HG02884 (cell line): ENCODE results near the gene CYP4F12.
"Not testable (repeated sequence)": the region's sequence is repeated elsewhere in the genome, so short reads cannot be mapped to it uniquely, and the experiment has no call there.

ENCODE experiments used
- ATAC-seq: cut with Tn5 transposase; IDR thresholded peaks from one replicate; pipeline ENCODE4 v1.9.1; 2021; ENCODE audit warnings: mild to moderate bottlenecking, moderate library complexity; ENCODE audit not compliant: unreplicated experiment

CYP4F12 gene

GRCh38 chr19:15649526-15649925 lies 23.4 kb upstream of the CYP4F12 start:
- no peak for ATAC-seq

GRCh38 chr19:15650123-15650522 lies 22.8 kb upstream of the CYP4F12 start:
- not testable (repeated sequence) for ATAC-seq

- no peak for ATAC-seq
Measured at GRCh38 chr19:15651791-15652190, 21.1 kb upstream of the CYP4F12 start.

DNA sequence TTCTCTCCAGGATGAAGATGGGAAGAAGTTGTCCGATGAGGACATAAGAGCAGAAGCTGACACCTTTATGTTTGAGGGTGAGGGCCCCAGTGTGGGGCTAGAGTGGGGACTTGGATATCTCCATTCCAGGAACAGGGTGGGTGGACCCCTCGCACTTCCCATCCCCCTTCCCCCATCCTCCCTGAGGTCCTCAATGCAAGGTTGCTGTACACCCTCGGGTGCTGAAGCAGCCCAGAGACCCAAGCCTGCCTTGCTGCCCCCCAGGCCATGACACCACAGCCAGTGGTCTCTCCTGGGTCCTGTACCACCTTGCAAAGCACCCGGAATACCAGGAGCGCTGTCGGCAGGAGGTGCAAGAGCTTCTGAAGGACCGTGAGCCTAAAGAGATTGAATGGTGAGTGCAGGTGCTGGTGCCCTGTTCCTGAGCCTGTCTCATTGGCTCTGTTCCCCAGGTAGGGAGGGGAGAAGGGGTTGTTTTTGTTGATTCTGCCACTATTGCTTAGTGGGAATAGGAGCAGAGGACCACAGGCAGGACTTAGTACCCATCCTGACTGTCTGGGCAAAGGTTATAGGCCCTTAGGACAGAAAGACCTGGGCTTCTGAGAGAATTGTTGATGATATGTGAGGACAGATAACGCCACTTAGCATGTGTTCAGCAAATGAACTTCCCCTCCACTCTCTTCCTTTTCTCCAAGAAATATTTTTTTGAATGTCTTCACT lies 20.2 kb upstream of the CYP4F12 start:
- ATAC-seq, result no peak

DNA sequence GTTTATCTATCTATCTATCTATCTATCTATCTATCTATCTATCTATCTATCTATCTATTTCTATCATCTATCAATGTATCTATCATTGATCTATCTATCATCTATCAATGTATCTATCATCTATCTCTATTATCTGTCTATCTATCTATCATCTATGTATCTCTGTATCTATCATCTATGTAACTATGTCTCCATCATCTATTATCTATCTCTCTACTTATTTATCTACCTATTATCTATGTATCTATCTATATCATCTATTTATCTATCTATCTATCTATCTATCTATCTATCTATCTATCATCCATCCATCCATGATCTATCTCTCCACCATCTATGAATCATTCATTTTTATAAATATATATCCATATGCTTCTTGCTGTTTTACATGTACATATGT lies 16.4 kb upstream of the CYP4F12 start:
- no peak for ATAC-seq

DNA sequence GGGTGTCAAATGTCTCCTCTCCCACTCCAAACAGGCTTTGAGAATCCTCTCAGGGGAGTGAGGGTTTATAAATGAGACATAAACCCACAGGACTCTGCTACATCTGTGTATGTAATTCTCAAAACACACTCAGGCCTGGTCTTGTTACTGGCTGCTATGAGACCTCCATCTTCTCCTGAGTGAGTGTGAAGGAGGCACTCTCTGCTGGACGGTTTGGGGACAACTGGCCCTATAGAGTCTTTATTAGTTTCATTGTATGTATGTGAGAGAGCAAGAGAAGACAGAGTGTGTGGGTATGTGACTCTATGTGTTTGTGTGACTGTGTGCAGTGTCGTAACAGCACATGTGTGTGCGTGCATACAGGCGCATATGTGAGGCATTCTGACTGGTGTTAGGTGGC lies 9.6 kb upstream of the CYP4F12 start:
- no peak for ATAC-seq

- ATAC-seq, result no peak
Measured at GRCh38 chr19:15666186-15666585, 6.7 kb upstream of the CYP4F12 start.

DNA sequence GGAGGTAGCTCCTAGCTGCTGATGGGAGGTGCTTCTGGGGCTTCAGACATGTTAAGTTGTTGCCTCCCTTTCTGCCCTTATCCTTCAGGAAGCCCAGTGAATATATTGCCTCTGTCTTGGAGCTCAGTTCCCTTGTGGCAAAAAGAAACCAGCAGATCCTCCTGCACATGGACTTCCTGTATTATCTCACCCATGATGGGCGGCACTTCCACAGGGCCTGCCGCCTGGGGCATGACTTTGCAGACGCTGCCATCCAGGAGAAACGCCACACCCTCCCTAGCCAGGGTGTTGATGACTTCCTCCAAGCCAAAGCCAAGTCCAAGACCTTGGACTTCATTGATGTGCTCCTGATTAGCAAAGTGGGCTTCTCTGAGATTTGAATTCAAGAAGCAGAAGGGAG lies 6.0 kb upstream of the CYP4F12 start:
- ATAC-seq, result no peak

DNA sequence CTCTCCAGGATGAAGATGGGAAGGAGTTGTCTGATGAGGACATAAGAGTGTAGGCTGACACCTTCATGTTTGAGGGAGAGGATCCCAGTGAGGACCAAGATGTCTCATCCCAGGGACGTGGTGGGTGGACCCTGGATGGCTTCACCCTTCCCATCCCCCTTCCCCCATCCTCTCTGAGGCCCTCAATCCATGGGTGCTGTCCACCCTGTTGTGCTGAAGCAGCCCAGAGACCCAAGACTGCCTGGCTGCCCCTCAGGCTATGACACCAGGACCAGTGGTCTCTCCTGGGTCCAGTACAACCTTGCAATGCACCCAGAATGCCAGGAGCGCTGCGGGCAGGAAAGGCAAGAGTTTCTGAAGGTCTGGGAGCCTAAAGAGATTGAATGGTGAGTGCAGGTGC lies 3.4 kb upstream of the CYP4F12 start:
- no peak for ATAC-seq

GRCh38 chr19:15669891-15670290 lies 3.0 kb upstream of the CYP4F12 start:
- ATAC-seq, result no peak

DNA sequence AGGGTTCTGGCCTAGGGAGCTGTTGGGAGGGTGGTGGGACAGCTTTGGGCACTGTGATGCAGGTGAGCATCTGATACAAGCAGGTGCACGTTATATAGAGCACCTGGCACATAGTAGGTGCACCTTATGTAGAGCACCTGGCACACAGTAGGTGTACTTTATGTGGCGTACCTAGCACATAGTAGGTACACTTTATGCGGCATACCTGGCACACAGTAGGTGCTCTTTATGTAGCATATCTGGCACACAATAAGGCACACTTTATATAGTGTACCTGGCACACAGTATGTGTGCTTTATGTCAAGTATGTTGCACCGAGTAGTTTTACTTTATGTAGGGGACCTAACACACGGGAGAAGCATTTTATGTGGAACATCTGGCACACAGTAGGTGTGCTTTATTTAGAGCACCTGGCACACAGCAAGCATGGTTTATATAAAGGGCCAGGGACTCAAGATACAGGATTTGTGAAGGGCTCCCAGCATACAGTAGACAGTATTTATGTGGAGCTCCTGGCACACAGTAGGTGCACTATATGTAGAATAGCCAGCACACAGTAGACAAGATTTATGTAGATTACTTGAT lies 1.6 kb upstream of the CYP4F12 start:
- ATAC-seq, result no peak

DNA sequence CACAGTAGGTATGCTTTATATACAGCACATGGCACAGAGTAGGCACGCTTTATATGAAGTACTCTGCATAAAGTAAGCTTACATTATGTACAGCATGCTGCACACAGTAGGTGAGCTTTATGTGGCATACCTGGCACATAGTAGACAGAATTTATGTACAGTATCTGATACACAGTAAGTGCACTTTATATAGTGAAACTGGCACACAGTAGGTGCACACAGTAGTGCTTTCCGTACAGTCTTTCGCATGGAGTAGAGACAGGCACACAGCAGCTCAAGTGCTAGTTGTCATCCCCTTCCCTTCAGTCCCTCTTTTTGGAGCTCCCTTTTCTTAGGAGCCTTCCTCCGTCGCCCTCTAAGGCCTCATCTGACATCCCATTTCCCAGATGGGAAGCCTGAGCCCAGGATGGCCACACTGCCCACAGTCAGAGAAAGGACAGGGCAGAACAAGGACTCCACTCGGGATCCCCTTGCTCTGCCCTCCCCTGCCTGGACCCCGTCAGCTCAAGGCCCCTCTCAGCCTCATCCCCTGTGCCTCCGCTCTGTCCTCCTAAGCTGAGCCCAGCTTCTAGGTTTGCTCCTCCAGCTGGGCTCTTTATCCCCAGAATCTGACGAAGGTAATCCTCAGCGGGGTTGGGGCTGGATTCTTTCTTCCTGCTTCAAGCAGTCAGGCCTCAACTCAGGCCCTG lies 852 bp upstream of the CYP4F12 start:
- ATAC-seq, result no peak

DNA sequence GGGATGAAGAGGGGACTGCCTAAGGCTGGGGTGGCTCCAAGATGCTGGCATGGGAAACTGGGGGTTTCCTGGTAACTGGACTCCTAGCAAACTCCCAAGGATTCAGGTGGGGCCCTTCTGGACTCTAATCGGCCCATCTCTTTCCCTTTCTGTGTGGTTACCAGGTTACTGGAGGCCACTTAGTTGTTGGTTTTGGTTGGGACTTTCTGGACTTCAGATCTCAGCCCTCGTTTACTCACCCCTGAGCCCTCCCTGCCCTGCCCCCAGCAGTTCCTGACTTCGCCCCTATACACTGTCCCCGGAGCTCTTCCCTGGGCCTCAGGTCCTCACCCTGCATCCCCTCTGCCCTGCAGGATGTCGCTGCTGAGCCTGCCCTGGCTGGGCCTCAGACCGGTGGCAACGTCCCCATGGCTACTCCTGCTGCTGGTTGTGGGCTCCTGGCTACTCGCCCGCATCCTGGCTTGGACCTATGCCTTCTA lies 328 bp downstream of the CYP4F12 start:
- no peak for ATAC-seq

DNA sequence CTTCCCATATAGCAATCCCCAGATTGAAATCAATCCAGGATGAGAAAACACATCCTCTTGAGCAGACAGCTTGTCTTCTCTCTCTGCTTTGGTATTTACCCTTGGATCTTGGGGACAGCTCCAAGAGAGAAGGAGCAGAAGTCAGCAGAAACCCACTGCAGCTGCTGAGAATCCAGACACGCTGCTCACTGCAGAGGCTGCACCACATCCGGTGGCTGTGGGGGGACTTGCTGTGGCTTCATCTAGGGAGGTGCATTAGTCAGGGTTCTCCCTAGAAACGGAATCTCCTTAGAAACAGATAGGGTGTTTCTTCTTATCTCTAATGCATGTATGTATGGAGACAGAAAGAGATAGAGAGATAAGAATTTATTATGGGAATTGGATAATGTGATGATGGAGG lies 2.7 kb downstream of the CYP4F12 start:
- ATAC-seq, result no peak

GRCh38 chr19:15679089-15679488 lies 6.2 kb downstream of the CYP4F12 start:
- no peak for ATAC-seq

DNA sequence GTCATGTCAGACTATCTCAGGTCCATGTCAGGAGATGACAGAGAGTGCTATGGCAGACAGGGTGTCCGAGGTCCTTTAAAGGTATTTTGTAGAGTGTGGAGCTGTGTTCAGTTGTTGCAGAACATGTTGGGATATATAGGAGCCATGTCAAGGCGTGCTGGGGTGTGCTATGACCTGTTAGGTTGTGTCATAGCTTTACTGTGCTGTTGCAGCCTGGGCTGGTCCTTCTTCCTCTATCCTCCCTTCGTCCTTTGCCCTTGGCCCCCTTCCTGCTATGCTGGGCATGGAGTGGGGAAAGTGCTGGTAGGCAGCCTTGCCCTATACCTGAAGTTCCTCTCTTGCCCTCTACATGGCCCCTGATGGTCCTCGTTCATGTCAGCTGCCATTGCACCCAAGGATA lies 7.0 kb downstream of the CYP4F12 start:
- not testable (repeated sequence) for ATAC-seq

DNA sequence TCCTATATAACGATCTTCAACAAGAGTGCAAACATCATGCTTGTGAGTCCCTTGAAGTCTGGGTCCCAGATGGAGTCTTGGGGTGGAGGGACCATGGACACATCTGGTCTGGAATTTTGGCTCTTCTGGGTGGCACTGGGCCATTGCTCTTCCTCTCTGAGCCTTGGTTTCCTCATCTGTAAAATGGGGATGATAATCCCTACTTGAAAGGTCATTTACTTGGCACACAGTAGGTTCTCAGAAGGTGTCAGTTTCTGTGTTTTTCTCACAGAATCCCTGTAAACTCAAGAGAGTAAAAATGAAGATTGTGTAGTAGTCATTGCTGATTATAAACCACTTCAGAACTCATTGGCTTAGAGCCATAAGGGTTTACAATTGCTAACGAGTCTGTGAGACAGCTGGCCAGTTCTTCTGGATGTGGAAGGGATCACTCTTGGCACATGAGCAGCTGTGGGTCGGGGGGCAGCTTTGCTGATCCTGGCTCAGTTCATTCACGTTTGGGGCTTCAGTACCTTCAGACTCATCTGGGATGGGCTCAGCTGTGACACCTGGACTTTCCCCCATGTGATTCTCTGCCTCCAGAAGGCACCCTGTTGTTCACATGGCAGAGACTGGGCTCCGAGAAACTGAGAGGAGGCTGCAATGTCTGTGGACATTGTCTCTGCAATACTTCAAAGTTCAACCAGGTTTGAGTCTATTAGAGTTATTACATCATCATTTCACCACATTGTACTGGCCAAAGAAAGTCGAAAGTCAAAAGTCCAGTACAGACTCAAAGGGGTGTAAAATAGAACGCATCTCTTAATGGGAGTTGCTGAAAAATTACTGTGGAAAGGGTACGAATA lies 7.8 kb downstream of the CYP4F12 start:
- ATAC-seq, result no peak

DNA sequence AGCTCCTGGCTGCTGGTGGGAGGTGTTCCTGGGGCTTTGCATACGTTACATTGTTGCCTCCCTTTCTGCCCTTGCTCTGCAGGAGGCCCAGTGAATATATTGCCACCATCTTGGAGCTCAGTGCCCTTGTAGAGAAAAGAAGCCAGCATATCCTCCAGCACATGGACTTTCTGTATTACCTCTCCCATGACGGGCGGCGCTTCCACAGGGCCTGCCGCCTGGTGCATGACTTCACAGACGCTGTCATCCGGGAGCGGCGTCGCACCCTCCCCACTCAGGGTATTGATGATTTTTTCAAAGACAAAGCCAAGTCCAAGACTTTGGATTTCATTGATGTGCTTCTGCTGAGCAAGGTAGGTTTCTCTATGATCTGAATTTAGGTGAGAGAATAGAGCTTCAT lies 10.5 kb downstream of the CYP4F12 start:
- no peak for ATAC-seq

GRCh38 chr19:15684828-15685227 lies 11.9 kb downstream of the CYP4F12 start:
- ATAC-seq, result no peak

DNA sequence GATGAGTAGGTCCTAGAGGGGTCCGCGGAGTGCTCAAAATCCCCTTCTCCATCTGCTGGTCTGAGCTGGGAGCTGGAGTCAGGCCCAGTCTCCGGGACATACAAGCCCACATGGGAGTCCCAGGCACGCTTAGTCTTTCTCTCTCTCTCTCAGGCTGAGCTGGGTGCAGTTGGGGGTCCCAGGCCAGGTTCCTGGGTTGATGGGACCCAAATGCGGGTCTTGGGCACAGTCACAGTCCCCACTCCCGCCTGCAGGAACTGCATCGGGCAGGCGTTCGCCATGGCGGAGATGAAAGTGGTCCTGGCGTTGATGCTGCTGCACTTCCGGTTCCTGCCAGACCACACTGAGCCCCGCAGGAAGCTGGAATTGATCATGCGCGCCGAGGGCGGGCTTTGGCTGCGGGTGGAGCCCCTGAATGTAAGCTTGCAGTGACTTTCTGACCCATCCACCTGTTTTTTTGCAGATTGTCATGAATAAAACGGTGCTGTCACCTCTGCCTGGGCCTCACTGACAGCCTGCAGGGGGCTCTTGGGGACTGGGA lies 23.8 kb downstream of the CYP4F12 start:
- no peak for ATAC-seq
